SK-N-MC (cell line): ENCODE results near the gene NDUFA8.

ENCODE experiments used
- EZH2 ChIP-seq: fragments of 200-600 bp; sonication (generic); IDR thresholded peaks from one replicate; pipeline ENCODE4 v1.6.1; 2017; ENCODE audit warnings: antibody characterized with exemption
- FOXP2 ChIP-seq: optimal IDR thresholded peaks from 2 replicates; pipeline ENCODE3; 2011; ENCODE audit warnings: mild to moderate bottlenecking, moderate library complexity; ENCODE audit not compliant: insufficient read depth; ENCODE audit errors: extremely low read length, control extremely low read depth
- POLR2AphosphoS5 ChIP-seq: IDR thresholded peaks from 2 replicates; pipeline ENCODE4 v1.6.1; 2012; ENCODE audit warnings: mild to moderate bottlenecking, low read depth, low read length, borderline replicate concordance

- TF ChIP-seq POLR2AphosphoS5 (no peak), EZH2 (no peak), FOXP2 (no peak)
These were observed 44.5 kb upstream of the NDUFA8 start for GRCh38 chr9:122204055-122204454.
